WTC11 (cell line): Measurements from ENCODE around the gene SENP3.

ENCODE experiments used
- ATF3 ChIP-seq: sonication (generic); formaldehyde crosslinking; conservative IDR thresholded peaks from 2 replicates; pipeline ENCODE4 v1.8.1; 2022; ENCODE audit warnings: mild to moderate bottlenecking, missing genetic modification reagents
- CBFB ChIP-seq: sonication (generic); formaldehyde crosslinking; IDR thresholded peaks from 2 replicates; pipeline ENCODE4 v1.8.1; 2022; ENCODE audit warnings: mild to moderate bottlenecking, low read depth, missing genetic modification reagents
- CREB1 ChIP-seq: sonication (generic); formaldehyde crosslinking; IDR thresholded peaks from 2 replicates; pipeline ENCODE4 v1.8.0; 2023; ENCODE audit warnings: mild to moderate bottlenecking, missing genetic modification reagents
- CTCF ChIP-seq: fragments of 200-600 bp; IDR thresholded peaks from 2 replicates; pipeline ENCODE4 v1.8.0; 2022; ENCODE audit warnings: antibody characterized with exemption
- MAX ChIP-seq: sonication (generic); formaldehyde crosslinking; IDR thresholded peaks from 2 replicates; pipeline ENCODE4 v1.8.0; 2022; ENCODE audit warnings: mild to moderate bottlenecking, missing genetic modification reagents
- TP53 ChIP-seq: sonication (generic); formaldehyde crosslinking; IDR thresholded peaks from 2 replicates; pipeline ENCODE4 v1.8.1; 2023; ENCODE audit warnings: mild to moderate bottlenecking, missing genetic modification reagents
- ZBTB21 ChIP-seq: sonication (generic); formaldehyde crosslinking; IDR thresholded peaks from 2 replicates; pipeline ENCODE4 v1.8.1; 2023; ENCODE audit warnings: mild to moderate bottlenecking, missing genetic modification reagents, borderline replicate concordance

GRCh38 chr17:7551396-7551795, 10.3 kb upstream of the SENP3 start:
- TF ChIP-seq CTCF (no peak), ATF3 (CRISPR knock-in tag) (no peak), CREB1 (no peak), TP53 (CRISPR knock-in tag) (no peak), ZBTB21 (CRISPR knock-in tag) (no peak), CBFB (CRISPR knock-in tag) (no peak), MAX (CRISPR knock-in tag) (no peak)
